Measurements from ENCODE around the gene TMEM240.
"Not testable (repeated sequence)": the region's sequence is repeated elsewhere in the genome, so short reads cannot be mapped to it uniquely, and the experiment has no call there.

The TMEM240 gene

DNA sequence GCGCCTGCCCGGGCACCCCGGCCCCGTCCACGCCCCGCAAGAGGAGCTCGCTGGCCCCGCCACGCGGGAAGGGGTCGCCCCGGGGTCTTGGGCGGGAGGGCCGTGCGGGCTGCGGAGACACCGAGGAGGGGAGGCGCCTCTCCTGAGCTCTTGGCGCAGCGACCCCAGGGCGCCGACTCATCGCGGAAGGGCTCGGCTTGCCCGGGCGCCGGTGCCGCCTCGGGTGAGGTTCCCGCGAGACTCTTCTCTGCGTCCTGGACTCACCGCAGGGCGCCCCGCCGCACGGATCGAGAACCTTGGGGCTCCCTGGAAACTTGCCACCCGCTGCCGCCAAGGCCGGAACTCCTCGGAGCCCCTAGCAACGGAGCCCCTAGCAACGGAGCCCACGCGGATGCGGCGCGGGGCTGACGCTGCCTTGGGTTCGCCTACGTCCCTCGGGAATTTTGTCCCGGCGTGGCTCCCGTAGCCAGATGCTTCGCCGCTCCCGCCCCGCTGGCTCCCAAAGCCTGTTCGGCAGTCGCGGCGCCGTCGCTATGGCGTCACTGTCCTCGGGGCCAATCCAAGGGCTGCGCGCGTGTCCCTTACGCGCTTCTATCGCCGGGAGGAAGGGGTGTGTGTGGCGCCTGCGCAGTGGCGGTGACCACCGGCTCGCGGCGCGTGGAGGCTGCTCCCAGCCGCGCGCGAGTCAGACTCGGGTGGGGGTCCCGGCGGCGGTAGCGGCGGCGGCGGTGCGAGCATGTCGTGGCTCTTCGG, 28.7 kb downstream of the TMEM240 start, which contains the start of gene ATAD3A:
Gene ATAD3A, plus strand, starts transcription at position 630 of the 753 bp plus-strand sequence. Its CDS starts 107 bp downstream, at position 737.
- Mint-ChIP-seq H3K27ac (peak within 1 kb of the TSS; percentile 95), H3K4me1 (ENCODE audit: low read depth) (peaks cover 12% of the 10 kb centered on the region), H3K27me3 (no peaks in the 10 kb centered on the region), H3K9me3 (no peaks in the 10 kb centered on the region), H3K36me3 (ENCODE audit: low read depth) (peaks cover 4% of the 10 kb centered on the region), H3K4me3 (peak within 1 kb of the TSS; percentile 90)

DNA sequence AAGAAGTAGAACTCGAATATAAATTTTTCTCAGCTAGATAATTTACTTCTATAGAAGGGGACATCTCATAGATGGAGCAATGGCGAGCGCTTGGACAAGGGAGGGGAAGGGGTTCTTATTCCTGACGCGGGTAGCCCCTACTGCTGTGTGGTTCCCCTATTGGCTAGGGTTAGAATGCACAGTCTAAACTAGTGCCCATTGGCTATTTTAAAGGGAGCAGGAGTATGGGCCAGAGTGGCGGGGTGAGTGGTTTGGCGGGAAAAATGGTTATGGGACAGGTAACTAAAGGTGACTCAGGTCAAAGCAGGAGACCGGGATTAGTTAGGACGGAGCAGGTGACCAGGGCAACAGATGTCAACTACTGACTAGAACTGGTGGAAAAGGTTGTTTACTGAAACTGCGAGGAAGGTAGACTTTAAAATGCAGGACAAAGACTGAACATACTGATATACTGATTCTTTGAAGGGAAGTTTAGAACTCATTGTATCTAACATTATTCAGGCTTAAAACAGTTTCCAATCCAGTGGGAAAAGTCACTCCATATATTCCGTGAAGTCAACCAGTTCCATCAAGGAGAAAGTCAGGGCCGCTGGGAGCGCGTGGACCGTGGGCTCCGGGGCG, 29.4 kb downstream of the TMEM240 start:
- Mint-ChIP-seq H3K36me3 (ENCODE audit: low read depth) (peaks cover 4% of the 10 kb centered on the region), H3K4me1 (ENCODE audit: low read depth) (peaks cover 12% of the 10 kb centered on the region), H3K27ac (peak overlapping the region; percentile 95), H3K4me3 (peak overlapping the region; percentile 90), H3K9me3 (no peaks in the 10 kb centered on the region), H3K27me3 (no peaks in the 10 kb centered on the region)

DNA sequence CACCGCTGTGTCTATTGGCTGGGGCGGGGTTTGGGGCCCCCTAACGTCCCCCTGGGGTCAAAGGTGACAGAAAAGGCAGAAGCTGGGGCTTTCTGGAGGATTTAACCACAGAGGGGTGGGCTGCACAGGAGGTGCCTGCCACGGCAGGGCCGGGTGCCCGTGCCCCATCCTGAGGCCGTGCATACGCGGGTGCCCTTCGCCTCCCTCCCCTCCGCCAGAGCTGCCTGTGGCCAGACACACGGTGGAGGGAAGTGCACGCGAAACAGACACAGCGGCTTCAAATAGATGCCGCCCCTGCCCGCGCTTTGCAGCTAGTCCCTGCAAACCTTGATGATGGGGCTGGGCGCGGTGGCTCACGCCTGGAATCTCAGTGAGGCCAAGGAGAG, 31.0 kb downstream of the TMEM240 start:
- not testable (repeated sequence) for H3K36me3 Mint-ChIP-seq (ENCODE audit: low read depth); H3K27me3 Mint-ChIP-seq; H3K27ac Mint-ChIP-seq; H3K4me3 Mint-ChIP-seq; H3K9me3 Mint-ChIP-seq
- peaks cover 26% of the 10 kb centered on the region for H3K4me1 Mint-ChIP-seq (ENCODE audit: low read depth)

DNA sequence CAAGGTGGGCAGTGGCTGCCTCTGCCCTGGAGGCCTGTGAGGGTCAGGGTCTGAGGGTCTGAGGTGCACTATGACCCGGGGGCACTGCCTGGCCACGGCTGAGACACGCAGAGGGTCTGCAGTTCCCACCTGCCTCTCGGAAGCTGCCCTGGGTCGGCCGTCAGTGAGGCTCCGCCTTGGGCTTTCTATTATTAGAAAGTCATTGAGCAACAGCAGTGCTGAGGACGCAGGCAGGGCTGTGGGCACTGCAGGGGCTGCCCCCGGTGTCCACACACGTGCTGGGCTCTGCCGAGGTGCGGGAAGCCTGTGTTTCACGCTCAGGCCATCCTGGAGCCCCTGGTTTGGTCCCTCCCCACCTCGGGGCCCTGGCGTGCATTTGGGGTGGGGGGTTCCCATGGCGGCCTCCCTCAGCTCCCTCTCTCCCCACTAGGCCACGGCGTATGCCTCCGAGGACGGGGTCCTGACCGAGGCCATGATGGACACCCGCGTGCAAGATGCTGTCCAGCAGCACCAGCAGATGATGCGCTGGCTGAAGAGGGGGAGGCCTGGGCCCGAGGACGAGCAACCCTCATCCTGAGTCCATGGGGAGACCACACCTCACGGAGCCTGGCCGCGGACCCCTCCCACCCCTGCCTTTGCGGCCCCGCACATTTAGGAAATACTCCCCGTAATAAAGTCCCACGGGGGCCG, 31.5 kb downstream of the TMEM240 start:
- peaks cover 26% of the 10 kb centered on the region for H3K4me1 Mint-ChIP-seq (ENCODE audit: low read depth)
- H3K27me3 Mint-ChIP-seq; H3K9me3 Mint-ChIP-seq; H3K36me3 Mint-ChIP-seq (ENCODE audit: low read depth); H3K4me3 Mint-ChIP-seq; H3K27ac Mint-ChIP-seq: not testable (repeated sequence)

DNA sequence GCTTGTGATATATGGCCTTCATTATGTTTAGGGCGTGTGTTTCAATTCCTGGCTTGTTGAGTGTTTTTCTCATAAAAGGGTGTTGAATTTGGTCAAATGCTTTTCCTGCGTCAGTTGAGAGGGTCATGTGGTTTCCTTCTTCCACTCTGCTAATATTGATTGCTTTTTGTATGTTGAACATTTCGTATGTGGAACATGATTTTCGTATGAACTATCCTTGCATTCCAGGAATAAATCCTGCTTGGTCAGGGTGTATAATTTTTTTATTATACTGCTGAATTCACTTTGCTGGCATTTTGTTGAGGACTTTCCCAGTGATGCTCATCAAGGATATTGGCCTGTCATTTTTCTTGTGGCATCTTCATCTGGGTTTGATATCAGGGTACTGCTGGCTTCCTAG, 33.1 kb downstream of the TMEM240 start:
- Mint-ChIP-seq H3K4me3 (no peak overlapping the region), H3K9me3 (no peaks in the 10 kb centered on the region), H3K4me1 (ENCODE audit: low read depth) (peaks cover 21% of the 10 kb centered on the region), H3K36me3 (ENCODE audit: low read depth) (no peaks in the 10 kb centered on the region), H3K27me3 (no peaks in the 10 kb centered on the region), H3K27ac (no peak overlapping the region)

DNA sequence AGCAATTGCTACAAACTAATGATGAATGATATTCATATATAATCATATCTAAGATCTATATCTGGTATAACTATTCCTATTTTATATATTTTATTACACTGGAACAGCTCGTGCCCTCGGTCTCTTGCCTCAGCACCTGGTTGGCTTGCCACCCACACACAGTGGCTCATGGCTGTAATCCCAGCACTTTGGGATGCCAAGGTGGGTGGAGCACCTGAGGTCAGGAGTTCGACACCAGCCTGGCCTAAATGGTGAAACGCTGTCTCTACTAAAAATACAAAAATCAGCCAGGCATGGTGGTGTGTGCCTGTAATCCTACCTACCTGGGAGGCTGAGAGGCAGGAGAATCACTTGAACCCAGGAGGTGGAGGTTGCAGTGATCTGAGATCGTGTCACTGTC, 34.6 kb downstream of the TMEM240 start:
- H3K36me3 Mint-ChIP-seq (ENCODE audit: low read depth); H3K27me3 Mint-ChIP-seq; H3K9me3 Mint-ChIP-seq: not testable (repeated sequence)
- peaks cover 16% of the 10 kb centered on the region for H3K4me1 Mint-ChIP-seq (ENCODE audit: low read depth)
- H3K4me3 Mint-ChIP-seq = peak overlapping the region; percentile 77
- peak overlapping the region; percentile 97 for H3K27ac Mint-ChIP-seq

DNA sequence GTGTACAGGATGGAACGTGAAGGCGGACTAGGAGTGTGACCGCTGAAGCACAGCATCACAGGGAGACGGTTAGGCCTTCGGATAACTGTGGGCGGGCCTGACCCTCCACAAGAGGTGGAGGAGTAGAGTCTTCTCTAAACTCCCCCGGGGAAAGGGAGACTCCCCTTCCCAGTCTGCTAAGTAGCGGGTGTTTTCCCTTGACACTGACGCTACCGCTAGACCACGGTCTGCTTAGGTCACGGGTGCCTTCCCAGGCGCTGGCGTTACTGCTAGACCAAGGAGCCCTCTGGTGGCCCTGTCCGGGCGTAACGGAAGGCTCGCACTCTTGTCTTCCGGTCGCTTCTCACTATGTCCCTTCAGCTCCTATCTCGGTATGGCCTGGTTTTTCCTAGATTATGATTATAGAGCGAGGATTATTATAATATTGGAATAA, 35.0 kb downstream of the TMEM240 start:
- not testable (repeated sequence) for H3K36me3 Mint-ChIP-seq (ENCODE audit: low read depth); H3K9me3 Mint-ChIP-seq; H3K27me3 Mint-ChIP-seq
- H3K27ac Mint-ChIP-seq = peak overlapping the region; percentile 97
- peaks cover 14% of the 10 kb centered on the region for H3K4me1 Mint-ChIP-seq (ENCODE audit: low read depth)
- peak overlapping the region; percentile 77 for H3K4me3 Mint-ChIP-seq

DNA sequence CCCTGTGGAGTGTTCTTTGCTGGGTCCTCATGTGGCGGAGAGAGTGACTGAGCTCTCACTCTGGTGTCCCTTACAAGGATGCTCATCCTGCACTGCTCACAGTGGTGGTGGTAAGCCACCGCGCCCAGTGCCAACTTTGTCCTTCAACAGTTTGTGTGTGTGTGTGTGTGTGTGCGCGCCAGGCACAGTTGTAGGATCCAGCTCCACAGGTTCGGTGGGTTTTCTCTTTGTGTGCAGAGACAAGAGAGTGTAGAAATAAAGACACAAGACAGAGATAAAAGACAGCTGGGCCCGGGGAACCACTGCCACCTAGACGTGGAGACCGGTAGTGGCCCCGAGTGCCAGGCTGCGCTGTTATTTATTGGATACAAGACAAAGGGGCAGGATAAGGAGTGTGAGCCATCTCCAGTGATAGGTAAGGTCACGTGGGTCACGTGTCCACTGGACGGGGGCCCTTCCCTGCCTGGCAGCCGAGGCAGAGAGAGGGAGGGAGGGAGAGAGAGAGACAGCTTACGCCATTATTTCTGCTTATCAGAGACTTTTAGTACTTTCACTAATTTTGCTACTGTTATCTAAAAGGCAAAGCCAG, 35.6 kb downstream of the TMEM240 start:
- not testable (repeated sequence) for H3K27me3 Mint-ChIP-seq; H3K9me3 Mint-ChIP-seq; H3K36me3 Mint-ChIP-seq (ENCODE audit: low read depth)
- Mint-ChIP-seq H3K27ac (peak overlapping the region; percentile 97), H3K4me3 (peak overlapping the region; percentile 77), H3K4me1 (ENCODE audit: low read depth) (peaks cover 14% of the 10 kb centered on the region)

DNA sequence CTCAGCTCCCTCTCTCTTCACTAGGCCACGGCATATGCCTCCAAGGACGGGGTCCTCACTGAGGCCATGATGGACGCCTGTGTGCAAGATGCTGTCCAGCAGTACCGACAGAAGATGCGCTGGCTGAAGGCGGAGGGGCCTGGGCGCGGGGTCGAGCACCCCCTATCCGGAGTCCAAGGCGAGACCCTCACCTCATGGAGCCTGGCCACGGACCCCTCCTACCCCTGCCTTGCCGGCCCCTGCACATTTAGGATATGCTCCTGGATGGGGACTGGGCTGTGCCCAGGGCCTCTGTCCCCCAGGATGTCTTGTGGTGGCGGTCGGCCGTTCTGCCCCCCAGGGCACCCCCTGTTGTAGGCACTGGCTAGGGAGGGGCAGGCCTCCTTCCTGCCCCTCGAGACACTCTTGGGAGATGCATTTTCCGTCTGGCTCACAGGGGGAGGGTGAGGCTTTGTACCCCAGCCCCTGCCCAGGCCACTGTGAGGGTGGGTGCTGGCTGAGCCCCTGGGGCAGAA, 44.9 kb downstream of the TMEM240 start:
- H3K4me3 Mint-ChIP-seq; H3K27me3 Mint-ChIP-seq; H3K4me1 Mint-ChIP-seq (ENCODE audit: low read depth); H3K9me3 Mint-ChIP-seq; H3K27ac Mint-ChIP-seq: not testable (repeated sequence)
- H3K36me3 Mint-ChIP-seq (ENCODE audit: low read depth) = peaks cover 29% of the 10 kb centered on the region

DNA sequence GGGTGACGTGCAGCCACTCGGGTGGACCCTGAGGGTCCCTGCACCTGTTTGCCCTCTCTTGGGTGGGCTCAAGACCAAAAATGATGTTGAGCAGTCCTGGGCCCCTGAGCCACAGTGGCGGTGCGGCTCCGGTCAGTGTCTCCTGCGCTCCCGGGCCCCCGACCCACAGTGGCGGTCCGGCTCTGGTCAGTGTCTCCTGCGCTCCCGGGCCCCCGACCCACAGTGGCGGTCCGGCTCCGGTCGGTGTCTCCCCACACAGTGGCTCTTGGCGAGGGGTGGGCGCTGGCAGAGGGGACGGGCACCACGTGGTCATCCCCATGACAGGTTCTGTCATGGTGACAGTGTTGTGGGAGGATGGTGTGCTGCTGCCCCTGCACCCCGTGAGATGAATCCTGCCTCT, 46.1 kb downstream of the TMEM240 start:
- H3K36me3 Mint-ChIP-seq (ENCODE audit: low read depth) = peaks cover 41% of the 10 kb centered on the region
- not testable (repeated sequence) for H3K4me3 Mint-ChIP-seq; H3K27ac Mint-ChIP-seq; H3K4me1 Mint-ChIP-seq (ENCODE audit: low read depth); H3K9me3 Mint-ChIP-seq; H3K27me3 Mint-ChIP-seq

DNA sequence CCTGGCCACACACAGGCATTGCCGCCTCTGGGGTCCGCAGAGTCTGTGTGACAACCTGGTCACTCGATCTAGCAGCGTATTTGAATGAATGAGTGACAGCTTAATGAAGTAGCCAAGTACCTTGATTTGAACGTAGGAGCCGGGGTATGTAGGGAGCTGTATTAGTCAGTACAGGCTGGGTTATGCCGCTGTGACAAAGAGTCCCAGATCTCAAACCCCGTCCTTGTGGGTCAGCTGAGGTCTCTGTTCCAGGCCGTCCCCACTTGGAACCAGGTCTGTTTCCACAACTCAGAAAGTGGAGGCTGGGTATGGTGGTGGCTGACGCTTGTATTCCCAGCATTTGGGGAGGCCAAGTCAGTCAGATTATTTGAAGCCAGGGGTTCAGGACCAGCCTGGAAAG, 48.8 kb downstream of the TMEM240 start:
- no peaks in the 10 kb centered on the region for H3K9me3 Mint-ChIP-seq
- no peaks in the 10 kb centered on the region for H3K4me1 Mint-ChIP-seq (ENCODE audit: low read depth)
- peaks cover 58% of the 10 kb centered on the region for H3K36me3 Mint-ChIP-seq (ENCODE audit: low read depth)
- H3K27me3 Mint-ChIP-seq = no peaks in the 10 kb centered on the region
- no peak overlapping the region for H3K27ac Mint-ChIP-seq
- no peak overlapping the region for H3K4me3 Mint-ChIP-seq

DNA sequence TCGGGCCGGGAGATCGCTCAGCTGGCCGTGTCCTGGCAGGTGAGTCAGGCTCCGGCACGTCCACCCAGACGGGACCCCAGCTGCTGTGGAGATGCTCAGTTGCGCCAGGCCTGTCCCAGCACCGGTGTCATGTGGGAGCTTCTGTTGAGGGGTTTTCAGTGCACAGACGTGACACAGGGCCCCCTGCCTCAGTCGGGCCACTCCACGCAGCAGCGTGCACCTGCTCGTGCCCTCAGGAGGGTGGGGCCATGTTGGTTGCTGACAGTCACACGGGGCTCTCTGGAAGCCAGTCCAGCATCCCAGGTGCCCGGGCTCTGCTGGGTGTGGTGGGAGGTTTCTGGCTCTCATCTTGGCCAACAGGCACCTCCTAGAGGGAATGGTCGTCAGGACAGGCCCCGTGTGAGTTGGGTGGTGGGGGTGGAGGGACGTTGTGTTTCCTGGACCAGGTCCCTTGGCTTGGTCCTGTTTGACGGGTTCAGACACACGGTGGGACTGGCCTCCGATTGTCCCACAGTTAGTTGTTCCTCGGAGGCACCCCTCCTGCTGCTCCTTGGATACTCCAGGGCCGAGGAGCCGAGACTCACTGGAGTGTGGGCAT, 49.7 kb downstream of the TMEM240 start:
- Mint-ChIP-seq H3K27ac (no peak overlapping the region), H3K4me1 (ENCODE audit: low read depth) (no peaks in the 10 kb centered on the region), H3K36me3 (ENCODE audit: low read depth) (peaks cover 58% of the 10 kb centered on the region), H3K27me3 (no peaks in the 10 kb centered on the region), H3K9me3 (no peaks in the 10 kb centered on the region), H3K4me3 (no peak overlapping the region)

DNA sequence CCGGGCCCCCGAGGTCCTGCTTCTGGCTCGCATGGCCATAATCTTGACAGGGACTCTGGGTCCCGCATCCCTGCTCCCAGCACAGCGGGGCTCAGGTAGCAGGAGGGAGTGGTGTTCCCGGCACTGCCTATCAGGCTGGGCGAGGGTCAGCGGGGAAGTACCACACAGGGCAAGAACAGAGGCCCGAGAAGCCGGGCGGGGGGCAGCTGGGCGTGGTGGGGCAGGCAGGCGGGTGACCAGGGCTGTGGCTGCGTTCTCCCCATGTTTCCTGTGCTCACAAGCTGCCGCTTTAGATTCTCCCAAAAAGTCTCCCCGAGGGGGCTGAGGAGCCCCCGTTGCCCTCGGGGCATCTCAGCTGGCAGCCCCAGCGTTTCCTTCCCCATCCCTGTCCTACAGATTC, 50.6 kb downstream of the TMEM240 start:
- Mint-ChIP-seq H3K27ac (no peak overlapping the region), H3K4me1 (ENCODE audit: low read depth) (no peaks in the 10 kb centered on the region), H3K9me3 (no peaks in the 10 kb centered on the region), H3K36me3 (ENCODE audit: low read depth) (peaks cover 58% of the 10 kb centered on the region), H3K27me3 (no peaks in the 10 kb centered on the region), H3K4me3 (no peak overlapping the region)

DNA sequence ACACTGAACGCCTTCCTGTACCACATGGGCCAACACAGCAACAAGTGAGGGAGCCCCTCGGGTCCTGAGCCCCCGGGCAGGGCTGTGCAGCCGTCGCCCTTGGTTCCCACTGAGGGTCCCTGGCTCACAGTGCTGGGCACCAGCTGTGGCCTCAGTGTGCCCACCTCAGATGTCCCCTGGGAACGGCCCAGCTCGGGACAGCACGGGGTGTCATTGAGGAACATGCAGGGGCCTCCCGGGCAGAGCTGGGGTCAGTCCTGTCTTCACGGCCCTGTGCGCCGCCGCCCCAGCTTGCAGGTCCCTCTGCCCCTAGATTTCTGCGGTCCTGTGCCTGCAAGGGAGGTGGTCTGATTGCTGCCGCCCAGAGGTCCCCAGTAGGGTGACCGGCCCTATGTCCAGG, 51.2 kb downstream of the TMEM240 start:
- no peaks in the 10 kb centered on the region for H3K9me3 Mint-ChIP-seq
- no peaks in the 10 kb centered on the region for H3K4me1 Mint-ChIP-seq (ENCODE audit: low read depth)
- peaks cover 62% of the 10 kb centered on the region for H3K36me3 Mint-ChIP-seq (ENCODE audit: low read depth)
- H3K27me3 Mint-ChIP-seq = no peaks in the 10 kb centered on the region
- H3K4me3 Mint-ChIP-seq = no peak overlapping the region
- H3K27ac Mint-ChIP-seq = no peak overlapping the region

DNA sequence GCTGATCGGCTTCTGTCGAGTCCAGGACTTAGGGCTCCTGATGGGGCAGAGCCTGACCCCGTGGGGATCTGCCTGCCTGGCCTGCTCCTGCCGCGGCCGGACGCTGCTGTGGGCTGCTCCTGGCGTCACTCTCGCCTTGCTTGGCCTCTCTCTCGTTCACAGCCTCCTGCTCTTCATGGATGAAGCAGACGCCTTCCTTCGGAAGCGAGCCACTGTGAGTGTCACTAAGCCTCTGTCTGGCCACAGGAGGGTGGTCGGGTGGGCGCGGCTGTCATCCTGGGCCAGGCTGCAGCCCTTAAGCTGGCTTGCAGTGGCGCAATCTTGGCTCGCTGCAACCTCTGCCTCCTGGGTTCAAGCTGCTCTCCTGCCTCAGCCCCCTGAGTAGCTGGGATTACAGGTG, 52.7 kb downstream of the TMEM240 start:
- Mint-ChIP-seq H3K27me3 (no peaks in the 10 kb centered on the region), H3K9me3 (no peaks in the 10 kb centered on the region), H3K36me3 (ENCODE audit: low read depth) (peaks cover 52% of the 10 kb centered on the region)

More for the DNA sequence above, 52.7 kb downstream of the TMEM240 start:
- Mint-ChIP-seq H3K4me1 (ENCODE audit: low read depth) (no peaks in the 10 kb centered on the region), H3K4me3 (no peak overlapping the region), H3K27ac (no peak overlapping the region)

Measured in stimulated activated naive CD8-positive, alpha-beta T cell treated with anti-CD3 and anti-CD28 coated beads, Interleukin-15, Interleukin-2, amounts not matched to agents 100 ng/mL and 50 ng/mL, for 24 hours (primary cell).